ENCODE data around the gene NT5C.

DNA sequence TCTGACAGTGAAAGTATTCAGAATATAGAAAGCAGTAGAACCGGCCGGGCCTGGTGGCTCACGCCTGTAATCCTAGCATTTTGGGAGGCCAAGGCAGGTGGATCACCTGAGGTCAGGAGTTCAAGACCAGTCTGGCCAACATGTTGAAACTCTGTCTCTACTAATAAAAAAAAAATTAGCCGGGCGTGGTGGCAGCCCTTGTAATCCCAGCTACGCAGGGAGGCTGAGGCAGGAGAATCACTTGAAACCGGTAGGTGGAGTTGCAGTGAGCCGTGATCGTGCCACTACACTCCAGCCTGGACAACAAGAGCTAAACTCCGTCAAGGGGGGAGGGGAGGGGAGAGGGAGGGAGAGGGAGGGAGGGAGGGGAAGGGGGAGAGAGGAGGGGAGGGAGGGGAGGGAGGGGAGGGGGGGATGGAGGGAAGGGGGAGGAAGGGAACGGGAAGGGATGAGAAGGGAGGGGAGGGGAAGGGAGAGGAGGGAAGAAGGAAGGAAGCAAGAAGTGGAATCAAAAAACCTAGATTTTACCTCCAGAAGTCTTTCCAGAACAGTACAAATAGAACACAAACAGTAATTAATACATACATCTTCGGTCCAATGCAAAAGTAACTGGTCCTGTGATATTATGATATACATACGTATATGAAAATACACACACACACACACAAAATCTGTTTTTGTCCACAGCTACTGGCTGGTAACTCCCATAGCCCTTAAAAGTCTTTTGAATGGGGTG, 10.9 kb upstream of the NT5C start:
- TF ChIP-seq, protein P1, sequence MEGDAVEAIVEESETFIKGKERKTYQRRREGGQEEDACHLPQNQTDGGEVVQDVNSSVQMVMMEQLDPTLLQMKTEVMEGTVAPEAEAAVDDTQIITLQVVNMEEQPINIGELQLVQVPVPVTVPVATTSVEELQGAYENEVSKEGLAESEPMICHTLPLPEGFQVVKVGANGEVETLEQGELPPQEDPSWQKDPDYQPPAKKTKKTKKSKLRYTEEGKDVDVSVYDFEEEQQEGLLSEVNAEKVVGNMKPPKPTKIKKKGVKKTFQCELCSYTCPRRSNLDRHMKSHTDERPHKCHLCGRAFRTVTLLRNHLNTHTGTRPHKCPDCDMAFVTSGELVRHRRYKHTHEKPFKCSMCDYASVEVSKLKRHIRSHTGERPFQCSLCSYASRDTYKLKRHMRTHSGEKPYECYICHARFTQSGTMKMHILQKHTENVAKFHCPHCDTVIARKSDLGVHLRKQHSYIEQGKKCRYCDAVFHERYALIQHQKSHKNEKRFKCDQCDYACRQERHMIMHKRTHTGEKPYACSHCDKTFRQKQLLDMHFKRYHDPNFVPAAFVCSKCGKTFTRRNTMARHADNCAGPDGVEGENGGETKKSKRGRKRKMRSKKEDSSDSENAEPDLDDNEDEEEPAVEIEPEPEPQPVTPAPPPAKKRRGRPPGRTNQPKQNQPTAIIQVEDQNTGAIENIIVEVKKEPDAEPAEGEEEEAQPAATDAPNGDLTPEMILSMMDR (IDR thresholded peaks at IDR 0.05; ENCODE audit: low read length): no peak
- TF ChIP-seq EZH2 (optimal IDR thresholded peaks at IDR 0.05; ENCODE audit: low read depth, low read length): no peak

Data from MM.1S (cell line).